SHP77 (cell line): ENCODE measurements around the gene ALDH16A1.

Source experiments
- DNase-seq, 2 experiments: peaks; one replicate each; lab custom pipeline; 2025; lab: John Stamatoyannopoulos, UW

Gene ALDH16A1

GRCh38 chr19:49515767-49516166 is 62.7 kb downstream of the ALDH16A1 start:
- DNase-seq = no peak

GRCh38 chr19:49518033-49518432 is 65.0 kb downstream of the ALDH16A1 start:
- no peak for DNase-seq
